ENCODE measurements around the gene CRABP1. TPM values are rescaled to one million over a fixed set of nuclear protein-coding genes. Genes with fewer than 3 reads are reported as not detected.

Gene CRABP1
- total RNA-seq, 1 donor from 2014 or later: not detected

DNA sequence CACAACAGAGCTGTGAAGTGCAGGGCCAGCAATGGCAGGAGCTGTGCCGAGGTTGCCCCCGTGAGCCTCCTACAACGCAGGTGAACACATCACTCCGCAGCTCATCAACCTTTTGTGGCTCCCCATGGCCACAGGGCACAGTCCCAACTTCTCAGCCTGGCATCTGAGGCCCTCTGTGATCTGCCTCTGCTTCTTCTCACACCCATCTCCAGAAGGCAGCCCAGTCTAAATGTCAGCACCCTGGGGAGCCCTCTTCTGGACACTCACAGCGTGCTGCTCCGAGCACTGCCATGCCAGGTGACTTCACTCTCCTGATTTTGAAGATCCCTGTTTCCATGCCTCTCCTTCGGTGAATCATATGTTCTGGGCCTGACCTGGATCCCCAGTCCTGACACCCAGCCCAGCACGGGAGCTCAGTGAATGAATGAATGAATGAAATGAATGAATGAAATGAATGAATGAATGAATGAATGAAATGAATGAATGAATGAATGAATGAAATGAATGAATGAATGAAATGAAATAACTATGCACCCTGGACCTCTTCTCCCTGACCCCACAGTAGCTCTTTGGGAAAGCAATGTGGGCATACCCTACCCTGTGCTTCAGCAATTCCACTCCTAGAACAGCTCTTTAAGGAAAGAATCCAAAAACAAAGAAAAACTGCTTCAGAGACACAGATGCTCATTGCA, 22.9 kb upstream of the CRABP1 start:
- peak; percentile 27 for DNase-seq

DNA sequence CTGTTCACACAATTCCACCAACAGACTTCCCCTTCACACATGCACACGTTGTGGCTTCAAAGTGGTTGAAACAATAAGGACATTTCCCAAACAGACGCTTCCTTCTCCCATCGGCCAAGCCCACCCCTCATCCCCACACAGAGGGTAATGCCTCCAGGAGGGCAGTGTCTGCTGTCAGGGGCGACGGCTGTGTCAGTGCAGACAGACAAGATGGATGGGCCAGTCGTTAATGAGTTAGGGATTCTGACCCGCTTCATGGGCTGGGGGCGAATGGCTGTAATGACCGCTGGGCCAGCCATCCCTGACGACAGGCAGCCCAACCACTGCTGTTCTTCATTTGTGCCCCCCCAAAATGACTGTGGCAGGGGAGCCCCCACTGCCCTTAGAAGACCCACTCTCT, 20.6 kb upstream of the CRABP1 start:
- no peak for DNase-seq

DNA sequence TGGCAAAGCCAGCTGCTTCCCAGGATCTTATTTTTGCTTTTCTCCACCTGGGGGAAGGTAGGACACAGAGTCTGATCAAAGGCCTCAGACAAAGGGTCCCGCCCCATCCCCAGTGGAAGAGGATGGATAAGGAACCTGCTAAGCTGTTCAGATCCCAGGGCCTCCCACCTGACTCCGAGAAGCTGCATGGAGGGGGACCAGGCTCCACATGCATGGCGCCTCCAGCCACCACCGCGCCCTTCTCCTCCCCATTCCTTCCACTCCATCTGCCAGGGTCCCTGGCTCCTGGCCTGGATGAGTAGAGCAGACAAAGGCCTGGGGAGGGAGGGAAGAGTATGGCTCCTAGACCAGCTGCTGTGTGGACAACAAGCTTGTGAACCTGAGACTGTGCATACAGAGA, 20.0 kb upstream of the CRABP1 start:
- no peak for DNase-seq

DNA sequence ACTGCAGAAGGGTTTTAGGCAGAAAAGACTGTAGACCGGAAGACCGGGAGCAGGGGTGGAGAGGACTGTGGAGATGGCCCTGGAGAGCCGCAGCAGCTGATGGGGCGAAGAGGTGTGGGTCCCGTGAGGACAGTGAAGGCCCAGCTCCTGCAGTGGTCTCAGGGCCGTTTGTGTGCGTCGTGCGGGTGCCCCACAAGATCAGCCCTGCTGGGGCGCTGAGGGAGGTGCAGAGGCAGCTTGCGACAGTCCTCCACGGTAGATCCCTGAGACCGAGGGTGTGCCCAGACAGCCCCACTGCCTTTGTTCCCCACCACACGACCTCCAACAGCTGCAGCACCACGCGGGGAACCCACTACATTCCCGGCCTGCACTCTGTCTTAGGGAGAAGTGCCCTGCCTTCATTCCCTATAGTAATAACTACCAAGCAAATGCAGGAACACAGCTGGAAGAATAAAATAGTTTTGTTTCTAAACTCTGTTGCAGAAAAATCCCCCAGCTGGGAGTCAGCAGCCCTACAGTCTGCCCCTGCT, 19.0 kb upstream of the CRABP1 start:
- no peak for DNase-seq

DNA sequence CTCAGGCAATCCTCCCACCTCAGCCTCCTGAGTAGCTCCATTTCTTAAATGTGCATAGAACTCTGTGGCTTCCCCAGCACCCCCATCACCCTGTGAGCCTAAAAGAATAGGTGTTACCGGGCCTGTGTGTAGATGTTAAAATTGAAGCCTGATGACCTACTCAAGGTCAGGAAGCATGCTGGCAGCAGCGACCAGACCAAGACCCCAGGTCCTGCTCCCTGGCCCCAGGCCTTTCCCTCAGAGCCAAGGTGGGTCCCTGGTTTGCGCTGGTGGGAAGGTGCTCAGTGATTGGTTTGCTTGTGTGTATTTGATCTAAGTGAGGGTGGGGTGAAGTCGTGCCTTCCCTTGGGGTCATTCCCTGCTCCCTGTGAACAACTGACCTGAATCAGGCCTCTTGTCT, 18.4 kb upstream of the CRABP1 start:
- DNase-seq: no peak

DNA sequence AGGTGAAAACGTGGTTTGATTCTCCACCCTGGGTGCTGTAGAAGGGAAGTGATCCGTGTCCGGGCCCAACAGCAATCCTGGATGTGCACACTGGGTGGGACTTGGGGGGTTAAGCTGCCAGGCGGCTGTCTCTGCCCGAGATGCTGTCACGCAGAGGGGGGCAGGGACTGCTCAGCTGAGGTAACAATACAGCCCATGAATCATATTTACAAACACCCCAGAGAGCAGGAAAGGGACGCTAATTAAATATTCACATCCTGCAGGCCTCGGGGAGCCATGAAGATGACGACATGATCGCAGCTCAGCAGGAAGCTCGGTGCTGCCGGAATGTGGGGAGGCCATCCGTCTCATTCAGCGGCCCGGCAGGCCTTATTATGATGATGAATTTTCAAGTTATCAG, 17.9 kb upstream of the CRABP1 start:
- DNase-seq: peak; percentile 96

DNA sequence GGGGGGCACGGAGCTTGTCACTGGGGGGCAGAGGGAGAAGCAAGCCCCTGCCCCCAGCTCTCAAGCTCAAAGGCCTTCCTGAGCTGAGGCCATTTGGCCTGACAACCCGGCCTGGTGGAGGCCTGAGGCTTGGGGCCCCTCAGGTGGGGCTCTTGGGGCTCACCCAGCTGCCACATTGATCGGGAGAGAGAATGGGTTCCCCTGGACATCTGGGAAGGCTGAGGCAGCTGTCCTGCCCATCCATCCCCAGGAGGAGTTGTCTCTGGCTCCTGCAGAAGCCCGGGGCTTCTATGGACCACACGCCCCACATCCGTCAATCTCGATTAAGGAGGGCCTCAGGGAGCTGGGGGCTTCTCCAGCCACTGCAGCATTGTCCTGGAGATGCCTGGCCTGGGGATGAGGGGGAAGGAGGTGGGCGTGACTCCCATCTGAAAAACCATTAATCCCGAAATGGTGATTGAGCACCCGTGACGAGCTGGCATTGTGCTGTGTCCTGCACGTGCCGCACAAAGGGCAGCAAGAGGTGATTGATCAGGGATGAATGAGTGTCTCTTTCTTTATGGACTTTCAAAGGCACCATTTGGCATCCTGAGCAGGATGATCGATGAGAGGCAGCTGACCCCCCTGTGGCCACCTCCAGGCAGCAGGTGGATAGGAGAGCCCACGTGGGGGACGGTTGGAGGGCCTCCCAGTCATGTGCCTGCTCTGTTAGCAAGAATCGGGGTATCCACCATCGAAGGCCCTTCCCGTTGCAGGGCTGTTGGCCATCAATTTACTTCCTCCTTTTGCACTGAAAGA, 17.2 kb upstream of the CRABP1 start:
- no peak for DNase-seq

DNA sequence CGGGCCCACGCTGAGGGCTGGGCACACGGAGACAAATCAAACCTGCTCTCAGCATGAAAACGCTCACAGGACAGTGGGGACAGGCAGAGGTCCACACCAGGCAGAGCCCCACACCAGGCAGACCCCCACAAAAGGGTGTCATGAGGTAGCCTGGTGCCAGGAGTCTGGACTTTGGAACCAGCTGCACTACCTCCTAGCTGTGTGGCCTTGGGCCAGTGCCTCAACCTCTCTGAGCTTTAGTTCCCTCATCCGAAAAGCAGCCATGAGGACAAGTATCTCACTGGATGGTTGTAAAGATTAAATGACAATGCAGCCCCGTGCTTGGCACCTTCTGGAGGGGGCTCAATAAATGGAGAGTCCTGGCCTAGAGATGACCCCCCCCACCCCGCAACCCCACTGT, 16.5 kb upstream of the CRABP1 start:
- no peak for DNase-seq

DNA sequence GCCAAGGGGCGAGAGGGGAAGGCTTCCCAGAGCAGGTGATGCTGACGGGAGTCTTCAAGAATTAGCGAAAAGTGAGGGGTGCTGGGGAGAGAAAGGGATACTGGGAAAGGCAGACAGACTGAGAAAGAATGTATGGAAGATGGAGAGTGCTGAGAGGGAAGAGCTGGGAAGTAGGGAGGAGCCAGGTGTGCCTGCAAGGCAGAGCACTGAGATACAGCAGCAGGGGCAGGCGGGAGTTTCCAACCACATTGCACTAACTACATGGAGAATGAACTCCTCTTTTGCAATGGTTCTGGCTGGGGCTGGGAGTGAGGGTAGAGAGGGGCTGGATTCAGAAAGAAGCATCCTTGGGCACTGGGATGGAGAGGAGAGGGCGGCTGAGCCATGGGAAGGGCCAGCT, 16.0 kb upstream of the CRABP1 start:
- no peak for DNase-seq

DNA sequence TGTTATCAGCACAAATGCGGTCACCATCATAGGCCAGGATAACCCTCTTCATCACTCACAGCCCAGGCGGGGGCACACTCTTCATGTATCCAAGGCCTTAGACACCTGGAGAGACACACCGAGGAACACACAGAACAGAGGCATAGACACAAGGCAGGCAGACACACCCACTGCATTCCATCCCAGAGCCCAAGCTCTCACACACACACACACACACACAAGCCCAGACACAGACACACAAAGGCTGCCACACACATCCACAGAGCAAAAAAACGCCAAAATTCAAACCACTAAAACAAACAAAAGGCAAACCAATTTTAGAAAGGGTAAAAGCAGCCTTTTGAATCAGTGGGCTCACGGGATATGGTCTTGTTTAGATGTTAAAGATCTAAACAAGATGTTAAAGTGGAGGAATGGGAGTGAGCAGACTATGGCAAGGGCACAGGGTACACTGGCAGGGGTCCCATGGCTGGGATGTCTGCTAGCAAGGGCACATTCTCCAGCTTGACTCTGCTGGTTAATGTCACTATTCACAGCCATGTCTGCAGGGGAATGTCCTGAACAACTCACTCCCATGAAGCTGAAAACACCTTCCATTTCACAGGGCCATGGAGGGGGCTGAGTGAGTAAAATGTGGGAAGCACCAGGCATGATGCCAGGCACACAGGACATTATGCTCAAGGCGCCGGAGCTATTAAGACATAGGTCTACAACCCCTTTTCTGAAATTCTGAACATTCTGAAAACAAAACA, 14.9 kb upstream of the CRABP1 start:
- DNase-seq: peak; percentile 25

DNA sequence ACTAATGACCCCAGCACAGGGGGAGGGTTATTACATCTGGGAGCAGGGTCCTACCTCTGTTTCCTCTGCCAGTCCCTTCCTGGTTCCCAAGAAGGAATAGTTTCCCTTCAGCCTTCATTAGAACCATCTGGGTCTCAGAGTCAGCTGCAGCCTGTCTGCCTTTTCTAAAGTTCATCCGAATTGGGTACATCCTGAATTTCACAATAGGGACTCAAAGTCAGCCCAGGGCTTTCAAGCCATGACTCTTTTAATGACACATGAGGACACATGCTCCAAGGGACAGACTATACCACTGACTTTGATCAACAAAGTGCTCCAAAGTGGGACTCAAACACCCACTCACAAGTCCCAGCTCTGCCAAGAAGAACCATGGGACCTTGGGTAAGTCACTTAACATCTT, 12.7 kb upstream of the CRABP1 start:
- no peak for DNase-seq

DNA sequence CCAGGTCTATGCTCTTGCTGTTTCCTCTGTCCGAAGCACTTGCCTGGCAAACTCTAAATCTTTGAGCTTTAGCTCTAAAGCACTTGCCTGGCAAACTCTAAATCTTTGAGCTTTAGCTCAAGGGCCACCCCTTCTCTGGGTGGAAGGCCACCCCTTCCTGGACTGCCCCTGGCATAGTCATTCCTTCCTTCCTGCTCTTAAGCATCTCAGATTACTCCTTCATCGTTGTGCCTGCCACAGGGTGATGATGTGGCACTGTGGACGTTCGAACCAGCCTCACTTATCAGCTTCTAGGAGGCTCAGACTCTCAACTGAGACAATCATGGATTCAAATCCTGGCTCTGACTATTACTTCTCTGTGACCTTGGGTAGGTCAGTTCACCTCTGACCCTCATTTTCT, 10.5 kb upstream of the CRABP1 start:
- peak; percentile 65 for DNase-seq

DNA sequence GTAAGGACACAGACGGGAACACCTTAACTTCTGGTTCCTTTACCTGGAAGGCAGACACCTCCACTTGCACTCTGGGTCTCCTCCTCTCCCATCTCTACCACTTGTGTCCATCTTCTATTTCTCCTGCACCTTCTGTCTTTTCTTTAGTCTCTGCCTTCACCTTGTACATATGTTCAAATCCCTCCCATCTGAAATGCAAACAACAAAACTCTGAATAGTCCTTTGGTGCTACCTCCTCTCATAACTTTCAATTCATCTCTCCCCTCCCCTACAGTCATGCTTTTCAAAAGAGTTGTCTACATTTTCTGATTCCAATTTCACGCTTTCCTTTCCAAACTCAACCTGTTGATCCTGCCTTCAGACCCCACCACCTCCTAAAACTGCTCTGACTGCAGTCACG, 5.3 kb upstream of the CRABP1 start:
- no peak for DNase-seq

DNA sequence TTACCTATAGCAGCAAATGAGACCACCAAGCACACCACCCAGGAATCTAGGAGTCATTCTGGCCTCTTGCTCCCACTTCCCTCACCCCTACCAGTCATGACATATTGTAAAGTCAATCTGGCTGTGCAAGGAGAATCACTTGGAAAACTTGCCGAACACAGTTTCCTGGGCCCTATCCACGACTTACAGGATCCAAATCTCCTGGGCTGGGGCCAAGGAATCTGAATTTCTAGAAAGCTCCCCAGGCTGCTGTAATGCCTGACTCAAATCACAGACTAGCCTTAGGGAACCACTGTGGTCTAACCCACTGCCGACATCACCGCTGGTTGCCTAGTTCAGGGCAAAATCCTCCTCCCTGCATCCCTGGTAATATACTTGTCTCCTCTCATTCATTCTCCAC, 4.2 kb upstream of the CRABP1 start:
- DNase-seq: no peak

DNA sequence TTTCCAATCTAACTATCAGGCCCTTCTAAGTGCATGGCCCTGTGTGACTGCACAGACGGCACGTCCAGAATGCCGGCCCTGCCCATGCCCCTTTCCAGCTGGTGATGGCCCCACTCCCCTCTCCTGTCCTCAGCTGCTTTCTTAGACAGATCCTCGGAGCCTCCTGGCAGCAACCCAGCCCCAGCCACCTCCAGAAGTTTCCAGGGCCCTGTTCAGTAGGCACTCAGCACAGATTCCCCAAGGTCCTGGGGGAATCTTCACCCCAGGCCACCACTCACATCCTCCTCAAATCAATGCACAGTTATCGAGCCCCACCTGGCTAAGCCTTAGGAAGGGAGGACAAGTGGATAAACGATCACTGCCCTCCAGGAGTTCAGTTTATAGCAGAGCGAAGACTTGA, 1.4 kb upstream of the CRABP1 start:
- no peak for DNase-seq

DNA sequence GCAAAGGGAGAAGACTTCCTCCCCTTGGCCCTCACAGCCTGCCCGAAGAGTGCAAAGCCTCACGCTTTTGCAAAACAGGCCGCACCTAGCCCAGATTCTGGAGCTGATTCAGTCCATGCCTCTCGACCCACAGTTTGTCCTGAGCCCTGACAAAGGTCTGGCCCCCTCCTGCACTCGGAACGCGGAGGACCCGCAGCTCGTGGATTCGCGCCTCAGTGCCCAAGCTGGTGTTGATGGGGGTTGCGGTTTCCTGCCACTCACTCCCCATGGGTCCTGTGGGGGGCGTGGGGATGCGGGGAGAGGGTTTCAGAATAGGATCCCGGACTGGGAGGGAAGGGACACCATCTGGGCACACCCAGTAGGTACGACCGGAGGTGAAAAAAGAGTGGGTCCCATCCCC, 594 bp upstream of the CRABP1 start:
- DNase-seq: no peak

DNA sequence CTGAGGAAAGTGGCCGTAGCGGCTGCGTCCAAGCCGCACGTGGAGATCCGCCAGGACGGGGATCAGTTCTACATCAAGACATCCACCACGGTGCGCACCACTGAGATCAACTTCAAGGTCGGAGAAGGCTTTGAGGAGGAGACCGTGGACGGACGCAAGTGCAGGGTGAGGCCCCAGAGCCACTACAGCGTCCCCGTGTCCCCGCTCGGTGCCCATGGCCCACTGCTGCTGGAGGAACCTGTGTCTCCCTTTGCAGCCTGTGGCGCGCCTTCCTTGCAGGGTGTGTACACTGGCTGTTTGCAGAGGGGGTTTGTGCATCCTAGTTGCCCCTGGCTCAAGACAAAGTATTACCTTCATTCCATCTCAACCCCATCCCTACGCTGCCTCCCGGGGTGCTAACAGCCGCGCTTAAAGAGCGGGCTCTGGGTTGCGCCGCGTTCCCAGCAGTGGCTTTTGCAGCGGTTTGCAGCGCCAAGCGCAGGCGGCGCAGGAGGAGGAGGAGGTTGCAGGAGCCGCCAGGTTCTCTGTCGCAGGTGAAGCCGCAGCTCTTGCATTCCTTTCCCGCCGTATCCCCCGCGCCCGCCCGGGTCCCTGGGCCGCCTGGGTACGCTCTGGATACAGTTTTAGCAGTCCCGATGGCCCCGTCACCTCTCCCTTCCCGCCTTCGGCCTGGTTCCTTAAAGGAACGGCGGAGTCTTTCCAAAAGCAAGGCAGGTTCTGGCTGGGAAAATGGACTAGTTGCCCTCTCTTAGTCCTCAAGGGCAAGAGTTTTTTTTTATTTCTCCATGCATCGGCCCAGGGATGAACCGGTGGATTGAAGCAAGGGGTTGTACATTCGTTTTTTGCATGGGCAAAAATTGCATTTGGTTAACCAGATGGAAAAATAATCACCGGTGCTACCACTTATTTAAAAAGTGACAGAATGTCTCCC, 1.2 kb downstream of the CRABP1 start:
- no peak for DNase-seq

DNA sequence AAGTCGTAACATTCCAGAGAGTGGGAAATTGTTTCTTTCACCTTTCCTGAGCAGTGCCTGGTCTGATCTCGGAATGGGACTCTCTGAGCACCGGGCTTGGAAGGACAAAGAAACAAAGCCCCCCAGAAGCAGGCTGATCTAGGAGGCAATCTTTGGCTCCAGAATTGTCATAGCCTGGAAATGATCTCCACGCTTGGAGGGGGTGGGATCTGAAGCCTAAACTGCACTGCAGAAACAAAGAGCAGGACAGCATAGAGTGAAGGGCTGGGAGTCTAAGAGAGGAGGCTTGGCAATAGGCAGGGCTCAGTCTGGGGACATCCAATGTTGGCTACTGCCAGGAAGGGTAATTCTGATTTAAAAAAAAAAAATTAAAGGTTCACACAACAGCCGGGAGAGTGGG, 1.9 kb downstream of the CRABP1 start:
- DNase-seq: no peak

DNA sequence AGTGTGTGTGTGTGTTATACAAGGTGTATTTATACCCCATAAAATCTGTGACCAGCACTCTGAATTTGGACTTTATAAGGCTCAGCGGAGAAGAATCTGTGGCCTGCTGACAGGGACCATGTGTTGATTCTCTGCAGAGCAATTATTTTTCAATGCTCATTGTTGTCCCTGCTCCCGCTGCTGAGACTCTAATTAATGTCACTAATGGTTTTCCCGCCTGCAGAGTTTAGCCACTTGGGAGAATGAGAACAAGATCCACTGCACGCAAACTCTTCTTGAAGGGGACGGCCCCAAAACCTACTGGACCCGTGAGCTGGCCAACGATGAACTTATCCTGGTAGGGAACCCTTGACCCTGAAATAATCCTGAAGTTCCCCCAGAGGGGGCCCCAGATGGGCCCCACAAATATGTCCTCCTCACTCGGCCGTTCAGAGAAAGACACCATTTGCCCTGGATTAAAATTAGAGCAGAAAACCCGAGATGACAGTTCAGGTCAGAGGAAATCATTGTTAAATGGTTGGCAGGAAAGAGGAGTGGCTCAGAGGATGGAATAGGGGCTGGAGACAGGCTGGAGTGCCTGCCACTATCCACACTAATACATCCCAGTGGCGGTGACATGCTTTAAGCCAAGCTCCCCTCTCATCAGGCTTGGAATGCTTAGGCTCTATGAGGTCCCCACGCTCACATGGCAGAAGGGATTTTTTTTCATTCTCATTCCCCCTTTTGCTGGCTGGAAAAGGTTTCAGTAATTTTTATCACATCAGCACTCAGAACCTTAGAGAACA, 3.3 kb downstream of the CRABP1 start:
- DNase-seq: no peak

DNA sequence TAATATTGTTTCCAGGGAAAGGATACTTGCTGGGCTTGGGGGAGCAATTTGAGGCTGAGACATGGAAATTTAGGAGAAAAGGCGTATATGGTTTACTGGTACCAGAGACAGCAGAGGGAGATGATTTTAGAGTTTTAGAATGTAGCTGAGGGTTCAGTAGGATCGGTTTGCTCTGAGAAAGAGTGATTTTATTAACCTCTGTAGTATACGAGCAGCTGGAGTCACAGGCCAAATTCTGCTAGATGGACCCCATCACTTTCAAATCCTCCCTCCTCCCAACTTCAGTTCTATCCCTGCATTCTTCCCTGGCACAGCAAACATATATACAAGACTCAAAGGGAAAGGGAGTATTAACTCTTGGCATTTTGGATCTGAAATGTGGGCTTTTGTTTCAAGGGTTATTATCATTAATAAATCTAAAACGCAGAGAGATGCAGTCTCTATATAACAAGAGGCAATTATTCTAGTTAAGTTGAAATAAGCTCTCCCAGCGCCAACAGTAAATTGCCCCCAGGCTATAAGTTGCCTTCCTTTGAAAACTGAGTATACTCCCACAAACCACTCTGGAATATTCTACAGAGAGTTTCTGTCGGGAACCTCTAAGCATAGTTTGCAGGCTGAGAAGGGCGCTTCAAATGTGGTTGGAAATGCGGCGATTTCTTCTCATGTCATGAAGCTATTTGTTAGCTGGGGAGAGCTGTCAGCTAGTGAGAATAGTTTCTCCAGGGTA, 5.4 kb downstream of the CRABP1 start:
- no peak for DNase-seq

Measured in dermis blood vessel endothelial cell (primary cell).